Measurements from ENCODE around the gene PNKP.

PNKP gene

DNA sequence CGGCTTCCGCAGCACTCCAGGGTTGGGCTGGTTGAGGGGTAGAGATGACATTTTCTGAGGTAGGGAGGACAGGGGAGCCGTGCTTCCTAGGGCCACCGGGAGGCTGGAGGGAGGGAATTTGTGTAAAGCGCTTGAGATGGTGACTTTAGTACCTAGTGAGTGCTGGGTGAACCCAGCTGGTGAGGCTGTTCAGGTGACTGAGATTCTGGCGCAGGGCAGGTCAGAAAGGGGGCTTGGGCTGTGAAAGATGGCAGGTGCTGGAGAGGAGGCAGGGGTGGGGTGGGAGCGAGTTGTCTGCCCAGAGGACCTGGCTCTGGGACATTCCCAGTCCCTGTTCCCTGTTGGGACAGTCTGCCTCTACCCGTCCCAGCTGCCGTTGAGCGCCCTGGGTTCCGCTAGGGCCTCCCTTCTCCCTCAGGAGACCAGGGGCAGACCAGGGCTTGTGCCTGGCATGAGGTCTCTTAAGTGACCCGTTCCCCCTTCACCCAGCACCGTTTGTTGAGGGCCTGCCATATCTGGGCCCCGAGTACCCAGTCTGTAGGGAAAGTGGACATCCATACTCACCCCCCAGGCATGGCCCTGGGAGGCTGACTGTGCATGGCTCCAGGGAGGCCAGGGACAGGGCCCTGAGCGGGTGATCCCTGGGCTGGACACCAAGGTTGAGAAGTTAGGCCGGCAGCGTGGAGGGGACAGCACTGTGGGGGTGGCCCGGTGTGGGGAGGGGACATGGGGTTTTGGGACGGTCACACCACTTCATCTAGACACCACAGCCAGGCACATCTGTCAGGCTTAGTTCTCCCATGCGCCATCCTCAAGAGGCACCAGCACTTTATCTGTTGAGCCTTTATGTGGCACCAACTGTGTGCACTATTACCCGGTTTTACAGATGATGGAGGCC lies 11.5 kb downstream of the PNKP start:
- no peak overlapping the region for H3K27ac ChIP-seq (ENCODE audit: low read depth, low read length)
- 93% methylated on average over 21 of the region's 21 CpGs for WGBS

DNA sequence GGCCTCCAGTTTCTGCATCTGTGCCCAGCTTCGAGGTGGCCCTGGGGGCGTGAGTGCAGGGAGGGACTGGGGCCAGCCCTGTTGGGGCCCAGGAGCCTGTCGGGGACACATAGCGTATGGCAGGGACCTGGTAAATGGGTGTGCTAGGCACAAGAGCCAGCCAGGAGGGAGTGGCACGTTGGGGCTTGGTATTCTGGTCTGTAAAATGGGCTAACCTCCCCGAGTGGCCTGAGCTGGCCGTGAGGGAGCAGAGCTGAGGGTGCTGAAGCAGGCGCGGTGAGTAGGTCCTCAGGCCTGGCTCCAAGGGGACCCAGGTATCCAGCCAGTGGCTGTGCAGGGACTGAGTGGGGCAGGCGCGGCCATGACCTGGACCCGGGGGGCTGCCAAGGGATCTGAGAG lies 12.1 kb downstream of the PNKP start:
- Histone ChIP-seq H3K4me3 (ENCODE audit: low read length) (no peak overlapping the region), H3K27me3 (ENCODE audit: insufficient read depth, low read length) (no peaks in the 10 kb centered on the region), H3K36me3 (ENCODE audit: insufficient read depth, low read length) (peaks cover 65% of the 10 kb centered on the region), H3K9ac (ENCODE audit: low read depth, low read length) (no peak overlapping the region), H3K4me1 (ENCODE audit: insufficient read depth, low read length) (peaks cover 13% of the 10 kb centered on the region), H3K27ac (ENCODE audit: low read depth, low read length) (no peak overlapping the region), H3K9me3 (ENCODE audit: insufficient read depth, low read depth, low read length) (no peaks in the 10 kb centered on the region)
- WGBS: 94% methylated on average over 12 of the region's 12 CpGs

More for the DNA sequence above, 11.5 kb downstream of the PNKP start:
- H3K9me3 ChIP-seq (ENCODE audit: insufficient read depth, low read depth, low read length): no peaks in the 10 kb centered on the region
- peaks cover 13% of the 10 kb centered on the region for H3K4me1 ChIP-seq (ENCODE audit: insufficient read depth, low read length)
- peaks cover 72% of the 10 kb centered on the region for H3K36me3 ChIP-seq (ENCODE audit: insufficient read depth, low read length)
- H3K4me3 ChIP-seq (ENCODE audit: low read length): no peak overlapping the region
- no peaks in the 10 kb centered on the region for H3K27me3 ChIP-seq (ENCODE audit: insufficient read depth, low read length)
- H3K9ac ChIP-seq (ENCODE audit: low read depth, low read length): no peak overlapping the region

DNA sequence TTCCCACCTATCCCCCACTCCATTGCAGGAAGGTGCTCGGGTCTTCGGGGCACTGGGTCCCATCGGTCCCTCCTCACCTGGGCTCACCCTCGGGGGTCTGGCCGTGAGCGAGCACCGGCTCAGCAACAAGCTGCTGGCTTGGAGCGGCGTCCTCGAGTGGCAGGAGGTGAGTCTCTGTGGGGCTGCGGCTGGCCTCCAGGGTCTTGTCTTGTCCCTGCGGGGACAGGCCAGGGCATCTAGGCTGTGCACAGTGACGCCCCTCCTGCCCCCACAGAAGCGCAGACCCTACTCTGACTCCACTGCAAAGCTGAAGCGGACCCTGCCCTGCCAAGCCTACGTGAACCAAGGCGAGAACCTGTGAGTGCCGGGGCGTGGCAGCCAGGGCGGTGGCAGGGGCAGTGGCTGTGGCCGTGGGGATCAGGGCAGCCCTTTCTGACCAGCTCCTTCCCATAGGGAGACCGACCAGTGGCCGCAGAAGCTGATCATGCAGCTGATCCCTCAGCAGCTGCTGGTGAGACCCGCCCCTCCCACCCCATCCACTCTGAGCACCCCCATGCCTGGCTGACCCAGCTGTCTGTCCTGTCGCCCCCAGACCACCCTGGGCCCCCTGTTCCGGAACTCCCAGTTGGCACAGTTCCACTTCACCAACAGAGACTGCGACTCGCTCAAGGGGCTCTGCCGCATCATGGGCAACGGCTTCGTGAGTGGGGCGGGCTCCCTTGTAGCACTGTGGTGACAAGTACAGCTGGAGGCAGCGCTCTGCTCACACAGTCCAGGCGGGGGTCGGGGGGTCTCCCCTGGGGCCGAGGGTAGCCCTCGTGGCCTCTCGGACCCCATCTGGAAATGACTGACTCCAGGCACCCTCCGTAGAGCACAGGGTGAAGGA lies 12.8 kb downstream of the PNKP start:
- Histone ChIP-seq H3K4me3 (ENCODE audit: low read length) (no peak overlapping the region), H3K27ac (ENCODE audit: low read depth, low read length) (no peak overlapping the region), H3K4me1 (ENCODE audit: insufficient read depth, low read length) (peaks cover 17% of the 10 kb centered on the region), H3K27me3 (ENCODE audit: insufficient read depth, low read length) (no peaks in the 10 kb centered on the region), H3K36me3 (ENCODE audit: insufficient read depth, low read length) (peaks cover 59% of the 10 kb centered on the region), H3K9ac (ENCODE audit: low read depth, low read length) (no peak overlapping the region), H3K9me3 (ENCODE audit: insufficient read depth, low read depth, low read length) (no peaks in the 10 kb centered on the region)
- 94% methylated on average over 39 of the region's 39 CpGs for WGBS

DNA sequence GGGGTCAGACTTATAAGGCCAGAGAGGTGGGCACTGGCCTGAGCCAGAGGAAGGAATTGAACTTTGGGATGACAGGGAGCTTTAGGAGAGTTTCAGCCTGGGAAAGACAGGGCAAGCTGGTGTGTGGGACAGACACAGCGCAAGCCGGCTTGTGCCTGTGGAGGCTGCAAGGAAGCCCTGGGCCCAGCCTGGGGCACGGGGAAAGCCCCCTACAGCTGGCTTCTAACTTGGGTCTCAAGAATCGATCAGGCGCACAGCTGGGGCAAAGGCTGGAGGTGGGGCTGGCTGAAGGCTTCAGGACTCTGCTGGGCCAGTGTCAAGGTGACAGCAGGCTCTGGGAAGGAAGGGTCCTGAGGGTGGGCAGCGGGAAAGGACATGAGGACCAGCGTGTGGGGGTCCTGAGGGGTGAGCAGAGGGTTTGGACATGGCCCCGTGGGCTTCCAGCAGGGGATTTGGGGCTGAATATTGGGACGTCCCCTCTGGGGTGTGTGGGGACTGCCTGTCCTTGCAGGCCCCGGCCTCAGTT lies 13.5 kb downstream of the PNKP start:
- no peak overlapping the region for H3K9ac ChIP-seq (ENCODE audit: low read depth, low read length)
- H3K27ac ChIP-seq (ENCODE audit: low read depth, low read length): no peak overlapping the region
- 95% methylated on average over 10 of the region's 10 CpGs for WGBS
- H3K4me3 ChIP-seq (ENCODE audit: low read length): no peak overlapping the region
- H3K9me3 ChIP-seq (ENCODE audit: insufficient read depth, low read depth, low read length): no peaks in the 10 kb centered on the region
- peaks cover 17% of the 10 kb centered on the region for H3K4me1 ChIP-seq (ENCODE audit: insufficient read depth, low read length)
- no peaks in the 10 kb centered on the region for H3K27me3 ChIP-seq (ENCODE audit: insufficient read depth, low read length)
- peaks cover 54% of the 10 kb centered on the region for H3K36me3 ChIP-seq (ENCODE audit: insufficient read depth, low read length)

DNA sequence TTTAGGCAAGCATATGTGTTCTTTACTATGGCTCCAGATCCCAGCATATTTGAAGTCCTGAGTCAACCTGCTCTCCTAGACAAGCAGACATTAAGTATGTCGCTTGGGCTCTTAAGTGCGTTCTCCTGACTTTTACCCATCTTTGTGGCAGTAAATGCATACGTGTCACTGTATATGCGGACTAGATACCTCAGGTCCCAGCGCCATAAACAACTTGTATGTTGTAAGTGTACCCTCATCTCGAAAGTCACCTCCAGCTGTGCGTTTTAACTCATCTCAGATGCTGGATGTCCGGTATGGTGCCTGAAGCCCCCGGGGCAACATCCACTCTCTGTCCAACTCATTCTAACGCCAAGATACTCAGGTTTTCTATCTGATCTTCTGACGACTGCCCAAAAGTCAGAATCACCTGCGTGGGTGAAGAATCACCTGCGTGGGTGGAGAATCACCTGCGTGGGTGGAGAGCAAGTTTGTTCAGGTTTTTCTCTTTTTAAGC lies 14.7 kb downstream of the PNKP start:
- Histone ChIP-seq H3K27me3 (ENCODE audit: insufficient read depth, low read length) (no peaks in the 10 kb centered on the region), H3K27ac (ENCODE audit: low read depth, low read length) (no peak overlapping the region), H3K4me1 (ENCODE audit: insufficient read depth, low read length) (peaks cover 17% of the 10 kb centered on the region), H3K36me3 (ENCODE audit: insufficient read depth, low read length) (peaks cover 44% of the 10 kb centered on the region), H3K9ac (ENCODE audit: low read depth, low read length) (no peak overlapping the region), H3K9me3 (ENCODE audit: insufficient read depth, low read depth, low read length) (no peaks in the 10 kb centered on the region), H3K4me3 (ENCODE audit: low read length) (peak overlapping the region; percentile 75)
- WGBS: 89% methylated on average over 14 of the region's 14 CpGs

DNA sequence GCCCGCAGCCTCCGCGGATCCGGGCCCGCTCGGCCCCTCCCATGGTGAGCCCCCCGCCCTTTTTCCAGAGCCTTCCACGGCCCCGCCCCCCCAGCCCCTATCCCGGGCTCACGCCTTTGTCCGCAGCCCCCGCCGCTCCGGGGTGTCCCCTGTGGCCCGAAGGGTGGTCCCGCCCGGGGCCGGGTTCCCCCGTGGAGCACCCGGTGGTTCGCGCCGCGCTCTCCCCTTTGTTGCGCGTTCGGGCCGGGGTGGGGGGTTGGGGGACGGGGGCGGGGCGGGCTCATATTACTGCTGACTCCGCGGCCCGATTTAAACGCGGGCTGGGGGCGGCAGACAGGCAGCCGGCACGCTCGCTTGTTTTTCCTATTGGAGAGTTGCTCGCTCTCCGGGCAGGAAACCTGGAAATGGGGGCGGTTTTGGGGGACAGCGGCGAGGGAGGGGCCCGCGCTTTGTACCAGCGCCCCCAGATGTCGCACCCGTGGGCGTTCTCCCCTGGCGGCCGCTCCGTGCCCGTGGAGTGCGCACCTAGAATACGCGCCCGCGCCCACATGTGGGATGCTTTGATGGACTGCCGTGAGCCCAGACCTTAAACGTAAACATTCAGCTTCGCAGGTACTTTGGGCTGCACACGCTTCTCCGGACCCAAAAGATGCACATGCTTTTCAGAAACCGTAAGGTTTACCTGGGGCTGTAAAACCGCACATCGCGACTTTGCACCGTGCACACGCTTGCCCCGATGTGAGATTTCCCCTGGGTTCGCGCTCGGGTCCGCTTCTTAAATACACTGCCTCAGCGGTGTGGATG lies 15.7 kb downstream of the PNKP start:
- WGBS: 2% methylated on average over 68 of the region's 78 CpGs
- peaks cover 35% of the 10 kb centered on the region for H3K36me3 ChIP-seq (ENCODE audit: insufficient read depth, low read length)
- H3K9ac ChIP-seq (ENCODE audit: low read depth, low read length): peak overlapping the region; percentile 89
- peak overlapping the region; percentile 94; the same call in 1 of the 2 replicates for H3K27ac ChIP-seq (ENCODE audit: low read depth, low read length)
- no peaks in the 10 kb centered on the region for H3K9me3 ChIP-seq (ENCODE audit: insufficient read depth, low read depth, low read length)
- H3K27me3 ChIP-seq (ENCODE audit: insufficient read depth, low read length): no peaks in the 10 kb centered on the region
- H3K4me1 ChIP-seq (ENCODE audit: insufficient read depth, low read length): peaks cover 17% of the 10 kb centered on the region
- H3K4me3 ChIP-seq (ENCODE audit: low read length): peak overlapping the region; percentile 75

DNA sequence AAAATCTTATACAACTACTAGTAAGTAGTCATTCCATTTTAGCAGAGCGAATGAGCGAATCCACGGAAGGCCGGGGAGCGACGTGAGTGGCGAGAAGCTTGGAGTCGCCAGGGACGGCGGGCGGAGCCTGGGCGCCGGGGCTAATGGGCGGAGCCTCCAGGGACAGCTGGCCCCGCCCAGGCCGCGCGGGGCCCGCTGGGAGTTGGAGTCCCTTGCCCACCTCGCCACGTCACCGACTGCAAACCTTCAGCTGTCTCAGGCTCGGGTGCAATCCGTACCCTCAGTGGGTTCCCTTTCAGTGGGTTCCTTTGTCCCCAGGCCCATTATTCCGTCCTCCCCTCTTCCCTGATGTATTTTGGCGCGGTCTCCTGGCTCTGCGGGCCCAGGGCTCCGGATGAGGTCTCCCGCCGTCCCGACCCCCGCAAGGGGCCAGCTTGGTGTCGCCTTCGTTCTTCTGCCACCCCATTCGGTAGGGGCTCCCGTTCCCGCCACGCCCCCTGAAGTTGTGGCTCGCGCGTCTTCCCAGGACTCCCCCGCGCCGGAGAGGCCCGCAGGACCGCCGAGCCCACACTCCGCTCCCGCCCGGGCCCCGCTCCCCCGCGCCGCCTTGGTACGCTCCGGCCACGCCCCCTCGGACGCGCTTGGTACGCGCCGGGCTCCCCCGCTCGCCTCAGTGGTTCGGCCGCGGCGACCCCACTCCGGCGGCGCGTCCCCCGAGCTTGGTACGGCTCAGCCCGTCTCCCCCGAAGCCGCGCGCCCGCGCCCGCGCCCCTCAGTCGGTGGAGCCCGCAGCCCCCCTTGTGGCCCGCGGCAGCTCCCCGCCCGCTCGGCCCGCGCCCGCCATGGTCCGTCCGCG lies 16.7 kb downstream of the PNKP start, which contains the start of gene PTOV1:
Gene PTOV1, plus strand, starts transcription at position 673 of the 856 bp plus-strand sequence.
- WGBS: 5% methylated on average over 98 of the region's 98 CpGs
- Histone ChIP-seq H3K36me3 (ENCODE audit: insufficient read depth, low read length) (peaks cover 27% of the 10 kb centered on the region), H3K4me1 (ENCODE audit: insufficient read depth, low read length) (peaks cover 17% of the 10 kb centered on the region), H3K27me3 (ENCODE audit: insufficient read depth, low read length) (no peaks in the 10 kb centered on the region), H3K9ac (ENCODE audit: low read depth, low read length) (peak within 1 kb of the TSS; percentile 89), H3K9me3 (ENCODE audit: insufficient read depth, low read depth, low read length) (no peaks in the 10 kb centered on the region), H3K27ac (ENCODE audit: low read depth, low read length) (peak within 1 kb of the TSS; percentile 94), H3K4me3 (ENCODE audit: low read length) (peak within 1 kb of the TSS; percentile 75)

DNA sequence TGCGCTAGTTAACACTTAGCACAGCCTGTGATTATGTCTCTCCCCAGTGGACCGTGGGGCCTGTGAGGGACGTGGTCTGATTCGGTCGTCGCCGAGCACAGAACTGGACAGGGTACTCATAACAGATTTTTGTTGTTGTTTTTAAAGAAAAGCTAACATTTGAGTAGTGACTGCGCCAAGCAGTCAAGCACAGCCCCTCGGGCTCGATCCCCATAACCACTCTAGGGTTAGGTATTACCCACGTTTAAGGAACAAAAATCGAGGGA lies 17.2 kb downstream of the PNKP start:
- Histone ChIP-seq H3K4me1 (ENCODE audit: insufficient read depth, low read length) (peaks cover 17% of the 10 kb centered on the region), H3K4me3 (ENCODE audit: low read length) (peak overlapping the region; percentile 75), H3K27me3 (ENCODE audit: insufficient read depth, low read length) (no peaks in the 10 kb centered on the region), H3K36me3 (ENCODE audit: insufficient read depth, low read length) (peaks cover 22% of the 10 kb centered on the region), H3K9ac (ENCODE audit: low read depth, low read length) (peak overlapping the region; percentile 89), H3K27ac (ENCODE audit: low read depth, low read length) (peak overlapping the region; percentile 94; the same call in 1 of the 2 replicates), H3K9me3 (ENCODE audit: insufficient read depth, low read depth, low read length) (no peaks in the 10 kb centered on the region)
- 77% methylated on average over 11 of the region's 12 CpGs for WGBS

DNA sequence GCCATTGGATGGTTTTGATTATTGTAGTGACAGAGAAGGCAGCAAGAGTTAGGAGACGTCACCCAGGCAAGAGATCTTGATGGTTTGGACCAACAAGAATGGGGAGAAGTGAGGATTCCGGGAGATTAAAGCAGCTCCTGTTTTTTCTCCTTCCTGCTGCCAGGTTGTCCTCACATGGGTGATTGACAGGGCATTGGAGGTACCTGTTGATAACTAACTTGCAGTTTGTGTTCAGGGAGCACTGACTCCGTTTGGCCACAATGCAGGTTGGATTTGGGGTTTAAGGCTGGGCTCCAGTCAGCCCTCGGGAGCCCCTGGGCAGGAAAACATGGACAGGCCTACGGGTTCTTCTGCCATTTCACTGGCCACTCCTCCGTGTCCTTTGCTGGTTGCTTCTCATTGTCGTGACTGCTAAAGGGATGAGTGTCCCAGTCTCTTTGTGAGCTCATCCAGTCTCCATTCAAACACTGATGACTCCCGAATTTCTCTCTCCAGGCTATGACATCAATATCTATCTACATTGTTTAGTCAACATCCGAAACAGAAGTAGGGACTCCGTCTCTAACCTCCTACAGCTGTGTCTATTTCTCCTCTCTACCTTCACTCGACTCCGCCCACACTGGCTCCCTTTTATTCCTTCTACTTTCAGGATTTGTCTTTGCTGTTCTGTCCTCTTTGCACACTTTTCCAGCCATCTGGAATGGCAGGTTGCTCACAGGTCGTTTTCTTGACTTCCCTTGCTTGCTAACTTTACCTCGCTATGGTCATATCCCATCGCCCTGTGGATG lies 17.7 kb downstream of the PNKP start:
- peaks cover 18% of the 10 kb centered on the region; the same call in 1 of the 2 replicates for H3K36me3 ChIP-seq (ENCODE audit: insufficient read depth, low read length)
- H3K4me1 ChIP-seq (ENCODE audit: insufficient read depth, low read length): peaks cover 17% of the 10 kb centered on the region
- 0 out of 2 replicates have a peak overlapping the region, but pooled peaks have one; percentile 89 for H3K9ac ChIP-seq (ENCODE audit: low read depth, low read length)
- H3K27me3 ChIP-seq (ENCODE audit: insufficient read depth, low read length): no peaks in the 10 kb centered on the region
- WGBS: 89% methylated on average over 15 of the region's 15 CpGs
- H3K27ac ChIP-seq (ENCODE audit: low read depth, low read length): no peak overlapping the region
- H3K9me3 ChIP-seq (ENCODE audit: insufficient read depth, low read depth, low read length): no peaks in the 10 kb centered on the region
- H3K4me3 ChIP-seq (ENCODE audit: low read length): peak overlapping the region; percentile 75
